Right ventricle myocardium inferior (tissue), 1 donor: ENCODE results near the gene NPPB. TPM values are rescaled to one million over a fixed set of nuclear protein-coding genes. Genes with fewer than 3 reads are reported as not detected.
"Not testable (repeated sequence)": the region's sequence is repeated elsewhere in the genome, so short reads cannot be mapped to it uniquely, and the experiment has no call there.

Experiments
- ATAC-seq: fragments of 200-7000 bp; cut with Tn5 transposase; one replicate; pipeline ENCODE4 v1.9.1; 2020; ENCODE audit warnings: mild to moderate bottlenecking, moderate library complexity
- DNase-seq: peaks from one replicate; pipeline ENCODE4 v3.0.0; 2021; ENCODE audit errors: missing footprints
- intact Hi-C: fragments of 100-400 bp; cut with DNase I; formaldehyde crosslinking; loops from one replicate; pipeline ENCODE4 v1.11.0; 2022
- long read RNA-seq: library from polyadenylated mRNA; unstranded; transcript quantifications from one replicate; pipeline ENCODE4 v2.0.0, GENCODE V29; 2021
- total RNA-seq: library from RNA; stranded (reverse); fragmentation: NEBNext Ultra II Directional; extraction: Animal tissue kit (Norgen Biotek cat#: 25700); gene quantifications from one replicate; pipeline ENCODE4 v1.2.1, GENCODE V29; 2021
- donor health status: DM: no; HTN: yes; CAD: no; lungs with severe emphysema.

The NPPB gene
- total RNA-seq, result 5.1 TPM
- long read RNA-seq, partial matches to known transcripts, result 0 of 2 reads
- long read RNA-seq, other reads (novel, unspliced or antisense), result 0 of 2 reads

DNA sequence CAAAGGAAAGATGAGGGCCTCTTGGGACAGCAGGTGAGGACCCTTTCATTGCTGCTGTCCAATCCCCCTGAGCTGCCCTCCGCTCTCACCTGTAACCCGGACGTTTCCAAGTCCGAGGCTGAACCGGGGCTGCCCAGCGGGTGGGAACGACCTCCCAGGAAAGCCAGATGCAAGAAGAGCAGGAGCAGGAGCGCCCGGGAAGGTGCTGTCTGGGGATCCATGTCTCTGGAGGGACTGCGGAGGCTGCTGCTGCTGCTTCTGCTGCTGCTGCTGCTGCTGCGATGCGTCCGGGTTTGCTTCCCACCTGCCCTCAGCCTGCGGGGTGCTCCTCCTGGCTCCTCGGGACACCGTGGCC, at the start of gene NPPB:
NPPB (minus strand) TSS at position 333 of the 355 bp plus-strand sequence; CDS start at position 221, 112 bp downstream.
- DNase-seq, result no peak
- intact Hi-C loops, result no loop called here
- no peak for ATAC-seq

DNA sequence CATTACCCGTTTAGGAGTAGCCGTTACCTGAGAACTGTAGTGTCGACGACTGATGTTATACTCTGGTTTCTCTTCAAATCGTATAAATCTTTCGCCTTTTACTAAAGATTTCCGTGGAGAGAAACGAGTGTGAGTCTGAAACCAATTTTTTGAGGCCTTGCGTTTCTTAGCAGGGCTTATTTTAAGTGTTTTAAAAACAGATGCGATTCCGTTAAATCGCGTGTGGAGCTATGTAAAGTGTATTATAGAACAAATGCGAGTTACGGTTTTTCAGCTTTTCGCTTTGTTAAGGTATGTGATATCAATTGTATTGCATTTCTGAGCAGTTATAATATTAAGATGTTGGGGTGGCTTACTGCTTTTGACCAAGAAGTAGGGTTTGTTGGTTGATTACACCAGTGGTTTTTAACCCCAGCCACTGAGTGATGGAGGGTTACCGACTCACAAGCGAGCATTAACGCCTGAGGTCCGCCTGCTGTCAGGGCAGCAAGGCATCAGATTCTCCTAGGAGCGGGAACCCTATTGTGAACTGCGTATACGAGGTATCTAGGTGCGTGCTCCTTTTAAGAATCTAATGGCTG, 49.4 kb upstream of the NPPB start:
- peak; percentile 83 for ATAC-seq
- no peak for DNase-seq
- intact Hi-C loops, result loop anchor here (5.0 kb wide), 2 partner anchors 71 to 74 kb away; partner anchors contain the start of gene MFN2

DNA sequence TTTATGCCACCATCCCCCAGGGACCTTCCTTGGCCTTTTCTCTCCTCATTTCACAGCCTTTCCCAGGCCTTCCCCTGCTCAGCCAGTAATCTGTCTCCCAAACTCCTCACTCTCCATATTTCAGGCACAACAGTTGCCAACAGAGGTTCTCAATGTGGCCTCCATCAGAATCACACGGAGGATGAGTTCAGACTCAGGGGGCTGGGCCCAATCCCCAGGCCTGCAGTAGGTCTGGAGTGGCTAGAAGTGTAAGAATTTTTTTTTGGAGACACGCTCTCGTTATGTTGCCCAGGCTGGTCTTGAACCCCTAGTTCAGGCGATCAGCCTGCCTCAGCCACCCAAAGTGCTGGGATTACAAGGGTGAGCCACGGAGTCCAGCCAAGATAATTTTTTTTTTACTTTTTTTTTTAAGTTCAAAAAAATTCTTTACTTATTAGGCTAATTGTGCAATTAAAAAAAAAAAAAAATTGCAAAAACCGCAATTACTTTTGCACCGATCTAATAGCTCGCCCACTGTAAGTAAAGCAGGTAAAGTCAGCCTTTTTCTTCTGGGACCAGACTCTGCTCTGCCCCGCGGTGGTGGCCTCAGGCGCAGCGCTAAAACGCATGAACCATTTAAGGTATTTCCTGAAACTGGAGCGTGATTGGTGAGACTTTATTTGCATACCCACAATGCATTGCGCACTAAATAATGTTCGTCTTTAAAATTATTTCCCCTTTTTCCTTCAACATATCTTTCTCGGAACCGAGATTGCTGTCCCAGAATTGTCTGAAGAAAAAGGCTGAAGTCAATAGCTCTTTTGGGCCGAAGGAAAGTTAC, 48.7 kb upstream of the NPPB start:
- intact Hi-C loops, result loop anchor here (5.0 kb wide), 2 partner anchors 70 to 75 kb away; partner anchors contain the start of gene MFN2
- peak; percentile 91 for DNase-seq
- ATAC-seq, result peak; percentile 91

DNA sequence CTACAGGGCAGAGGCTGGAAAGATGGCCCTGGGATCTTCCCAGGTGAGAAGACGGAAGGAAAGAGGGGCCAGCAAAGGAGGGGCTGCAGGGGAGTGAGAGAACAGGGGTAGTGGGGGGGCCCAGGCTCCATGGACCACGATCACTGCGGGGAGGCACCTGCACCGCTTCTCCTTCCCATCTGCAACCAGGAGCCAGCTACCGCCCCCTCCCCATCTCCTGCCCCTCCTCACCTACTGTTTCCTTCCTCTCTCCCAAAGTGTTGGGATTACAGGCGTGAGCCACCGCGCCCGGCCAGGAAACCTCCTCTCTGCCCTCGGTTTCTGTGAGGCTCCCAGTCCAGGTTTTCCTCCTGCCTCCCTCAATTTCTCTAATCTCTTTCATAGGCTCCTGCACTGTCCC, 48.1 kb upstream of the NPPB start:
- DNase-seq (no peak), ATAC-seq (no peak)
- intact Hi-C loops, result loop anchor here (5.0 kb wide), 2 partner anchors 70 to 75 kb away; partner anchors contain the start of gene MFN2

DNA sequence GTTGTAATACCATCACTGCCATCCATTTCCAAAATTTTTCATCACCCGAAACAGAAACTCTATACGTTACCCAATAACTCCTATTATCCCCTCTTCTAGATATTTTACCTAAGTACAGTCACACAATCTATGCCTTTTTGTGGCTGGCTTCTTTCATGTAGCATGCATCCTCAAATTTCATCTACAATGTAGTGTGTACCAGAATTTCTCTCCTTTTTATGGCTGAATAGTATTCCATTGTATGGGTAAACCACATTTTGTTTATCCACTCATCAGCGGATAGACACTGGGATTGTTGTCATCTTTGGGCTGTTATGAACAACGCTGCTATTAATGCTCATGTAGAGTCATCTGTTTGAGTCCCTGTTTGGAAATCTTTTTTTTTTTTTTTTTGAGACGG, 46.2 kb upstream of the NPPB start:
- DNase-seq (no peak), ATAC-seq (no peak)
- intact Hi-C loops, result loop anchor here (5.0 kb wide), 2 partner anchors 68 to 77 kb away; partner anchors contain the start of gene MFN2

DNA sequence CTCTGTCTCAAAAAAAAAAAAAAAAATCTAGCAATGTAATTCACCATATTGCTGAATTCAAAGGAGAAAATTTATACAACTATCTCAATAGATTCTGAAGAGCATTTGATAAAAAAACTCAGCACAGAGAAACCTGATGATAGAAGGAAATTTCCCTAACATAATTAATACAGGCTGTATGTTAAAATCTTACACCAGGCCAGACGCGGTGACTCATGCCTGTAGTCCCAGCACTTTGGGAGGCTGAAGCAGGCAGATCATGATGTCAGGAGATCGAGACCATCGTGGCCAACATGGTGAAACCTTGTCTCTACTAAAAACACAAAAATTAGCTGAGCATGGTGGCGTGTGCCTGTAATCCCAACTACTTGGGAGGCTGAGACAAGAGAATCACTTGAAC, 45.4 kb upstream of the NPPB start:
- ATAC-seq, intact Hi-C loops, DNase-seq: not testable (repeated sequence)

DNA sequence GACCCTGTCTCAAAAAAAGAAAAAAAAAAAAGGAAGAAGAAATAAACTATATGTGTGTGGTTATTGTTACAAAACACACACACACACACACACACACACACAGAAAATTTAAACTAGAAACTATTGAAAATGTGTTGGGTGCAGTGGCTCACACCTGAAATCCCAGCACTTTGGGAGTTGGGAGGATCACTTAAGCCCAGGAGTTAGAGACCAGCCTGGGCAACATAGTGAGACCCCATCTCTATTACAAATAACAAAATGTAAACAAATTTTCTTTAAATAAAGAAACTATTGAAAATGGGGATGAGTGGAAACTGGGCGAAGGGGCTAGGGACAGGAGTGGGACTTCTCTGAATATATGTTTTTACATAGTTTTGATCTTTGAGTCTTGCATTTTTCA, 44.5 kb upstream of the NPPB start:
- ATAC-seq (no peak), DNase-seq (no peak)
- intact Hi-C loops, result no loop called here

DNA sequence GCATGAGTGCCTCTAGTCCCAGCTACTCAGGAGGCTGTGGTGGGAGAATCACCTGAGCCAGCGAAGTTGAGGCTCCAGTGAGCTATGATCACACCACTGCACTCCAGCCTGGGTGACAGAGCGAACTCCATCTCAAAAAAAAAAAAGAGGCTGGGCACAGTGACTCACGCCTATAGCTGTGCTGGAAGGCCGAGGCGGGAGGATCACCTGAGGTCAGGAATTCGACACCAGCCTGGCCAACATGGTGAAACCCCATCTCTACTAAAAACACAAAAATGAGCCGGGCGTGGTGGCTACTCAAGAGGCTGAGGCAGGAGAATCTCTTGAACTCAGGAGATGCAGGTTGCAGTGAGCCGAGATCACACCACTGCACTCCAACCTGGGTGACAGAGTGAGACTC, 42.7 kb upstream of the NPPB start:
- intact Hi-C loops, ATAC-seq, DNase-seq: not testable (repeated sequence)

DNA sequence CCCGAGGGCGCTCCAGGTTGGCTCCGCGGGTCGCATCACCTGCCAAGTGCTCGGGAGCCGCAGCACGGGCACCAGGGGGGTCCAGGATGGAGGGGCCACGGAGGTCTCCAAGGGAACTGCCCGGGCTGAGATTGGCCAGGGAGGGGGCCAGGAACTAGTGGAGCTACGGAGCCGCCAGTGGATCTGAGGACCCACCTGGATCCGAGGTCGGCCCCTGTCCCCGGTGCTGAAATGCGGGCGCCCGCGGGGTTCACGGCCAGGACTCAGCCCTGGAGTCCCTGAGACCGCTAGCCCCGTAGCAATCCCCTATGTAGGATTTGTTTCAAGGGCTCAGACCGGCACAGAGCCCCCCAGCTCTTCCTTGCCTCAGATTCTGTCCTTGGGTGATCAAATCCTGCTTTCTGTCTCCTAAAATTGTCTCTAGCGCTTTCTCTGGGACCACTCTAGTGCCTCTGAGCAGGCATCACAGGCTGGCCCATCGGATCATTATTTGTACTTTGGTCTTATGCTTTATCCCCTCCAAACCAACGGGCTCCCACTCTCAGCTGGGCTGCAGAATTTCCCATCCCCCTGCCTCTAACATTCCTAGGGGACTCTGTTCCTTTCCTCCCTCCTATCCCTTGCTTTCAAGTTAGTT, 40.2 kb upstream of the NPPB start:
- DNase-seq (no peak), ATAC-seq (no peak)
- intact Hi-C loops, result no loop called here

DNA sequence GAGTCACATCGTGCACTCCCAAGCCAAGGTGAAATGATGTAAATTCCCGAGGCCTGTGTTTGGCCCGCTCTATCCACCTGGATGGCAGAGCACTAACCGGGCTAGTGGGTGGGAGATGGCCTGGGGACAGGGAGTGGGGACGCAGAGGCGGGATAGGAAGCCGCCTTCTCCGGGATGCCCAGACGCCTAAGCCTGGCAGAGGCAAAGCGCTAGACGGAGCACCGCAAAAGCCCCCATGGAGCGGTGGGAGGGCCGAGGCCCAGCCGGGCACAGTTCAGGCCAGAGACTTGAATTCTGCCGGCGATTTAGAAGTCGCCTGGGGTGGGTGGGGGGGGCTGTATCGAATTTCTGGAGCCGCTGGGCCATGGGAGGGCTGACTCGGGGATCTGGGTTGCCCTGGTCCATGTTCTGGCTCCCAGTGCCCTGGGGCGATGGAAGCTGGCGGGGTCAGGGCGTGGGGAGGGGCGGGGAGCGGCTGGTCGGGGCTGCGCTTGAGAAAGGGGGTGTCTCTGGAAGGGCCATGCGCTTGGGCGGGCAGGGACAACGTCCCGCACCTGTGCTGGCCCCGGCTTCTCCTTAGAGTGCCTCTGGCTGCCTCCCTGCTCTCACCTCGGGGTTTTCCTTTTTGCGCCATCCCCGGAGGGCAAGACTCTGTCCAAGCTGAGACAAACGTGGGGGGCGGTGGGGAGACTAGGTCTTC, 39.5 kb upstream of the NPPB start:
- DNase-seq, result no peak
- intact Hi-C loops, result no loop called here
- no peak for ATAC-seq

DNA sequence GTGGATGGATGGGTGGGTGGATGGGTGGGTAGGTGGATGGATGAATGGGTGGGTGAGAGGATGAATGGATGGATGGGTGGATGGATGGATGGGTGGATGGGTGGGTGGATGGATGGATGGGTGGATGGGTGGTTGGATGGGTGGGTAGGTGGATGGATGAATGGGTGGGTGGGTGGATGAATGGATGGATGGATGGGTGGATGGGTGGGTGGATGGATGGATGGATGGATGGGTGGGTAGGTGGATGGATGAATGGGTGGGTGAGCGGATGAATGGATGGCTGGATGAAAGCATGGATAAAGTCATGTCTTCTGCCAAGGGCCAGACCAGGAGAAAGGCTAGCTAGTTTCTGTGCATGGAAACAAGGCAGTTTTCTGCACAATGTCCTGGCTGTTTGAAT, 35.8 kb upstream of the NPPB start:
- intact Hi-C loops, result loop anchor here (1.0 kb wide), 1 partner anchor 53 kb away; no protein-coding TSS in a partner anchor
- DNase-seq, ATAC-seq: not testable (repeated sequence)

DNA sequence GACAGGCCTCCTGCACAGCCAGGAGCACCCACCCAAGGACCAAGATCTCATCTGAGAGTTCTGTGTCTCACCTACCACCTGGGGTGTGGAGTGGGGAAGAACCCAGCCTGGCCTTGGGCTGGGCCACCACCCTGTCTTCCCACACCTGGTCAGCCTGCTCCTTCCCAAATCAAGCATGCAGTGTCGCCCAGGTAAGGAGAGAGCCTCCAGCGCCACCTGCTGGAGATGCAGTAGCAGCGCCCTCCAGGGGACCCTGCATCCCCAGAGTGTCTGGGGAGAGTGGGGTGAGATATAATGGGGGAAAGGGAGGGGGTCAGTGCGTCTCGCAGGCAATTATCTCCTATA, 35.1 kb upstream of the NPPB start:
- ATAC-seq, result peak; percentile 92
- intact Hi-C loops, result loop anchor here (1.0 to 2.0 kb wide), 2 partner anchors 25 to 53 kb away; no protein-coding TSS in a partner anchor
- peak; percentile 88 for DNase-seq

DNA sequence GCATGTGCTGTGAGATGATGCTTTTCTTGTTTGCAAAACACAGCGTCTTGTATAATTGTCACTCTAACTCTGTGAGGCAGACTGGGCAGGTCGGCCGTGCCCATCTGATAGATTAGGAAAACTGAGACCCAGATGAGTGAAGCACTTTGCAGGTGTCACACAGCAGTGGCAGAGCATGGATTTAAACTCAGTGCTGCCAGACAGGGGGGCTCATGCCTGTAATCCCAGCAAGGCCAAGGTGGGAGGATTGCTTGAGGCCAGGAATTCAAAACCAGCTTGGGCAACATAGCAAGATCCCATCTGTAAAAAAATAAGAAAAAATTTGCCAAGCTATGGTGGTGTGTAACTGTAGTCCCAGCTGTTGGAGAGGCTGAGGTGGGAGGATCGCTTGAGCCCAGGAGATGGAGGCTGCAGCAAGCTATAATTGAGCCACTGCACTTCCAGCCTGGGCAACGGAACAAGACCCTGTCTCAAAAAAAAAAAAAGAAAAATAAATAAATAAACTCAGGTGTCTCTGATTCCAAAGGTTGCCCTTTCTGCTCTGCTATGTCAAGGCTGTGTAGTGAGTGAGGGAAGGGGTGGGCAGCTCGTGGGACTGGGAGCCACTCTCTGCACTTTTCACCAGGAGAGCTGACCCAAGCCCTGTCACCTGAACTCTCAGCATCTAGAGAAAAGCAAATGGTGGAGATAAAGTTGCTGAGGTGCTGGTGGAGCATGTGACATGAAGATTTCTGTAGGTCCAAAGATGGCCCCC, 32.9 kb upstream of the NPPB start:
- no peak for DNase-seq
- ATAC-seq, result no peak
- intact Hi-C loops, result loop anchor here (2.0 kb wide), 1 partner anchor 23 kb away; no protein-coding TSS in a partner anchor

DNA sequence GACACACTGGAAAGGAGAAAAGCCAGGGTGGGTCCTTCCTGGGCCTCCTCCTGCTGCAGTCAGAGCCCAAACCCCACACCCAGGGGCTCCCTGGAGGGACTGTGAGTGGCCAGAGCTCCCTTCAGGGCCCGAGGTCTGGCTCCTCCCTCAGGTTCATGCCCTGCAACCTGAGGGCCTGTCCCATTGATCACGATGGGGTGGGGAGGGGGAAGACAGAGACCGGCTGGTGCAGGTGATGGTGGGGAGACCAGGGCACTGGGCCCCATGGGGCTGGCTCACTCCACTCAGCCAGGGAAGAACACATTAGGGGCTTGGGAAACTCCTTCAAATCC, 30.1 kb upstream of the NPPB start:
- ATAC-seq, result no peak
- intact Hi-C loops, result no loop called here
- DNase-seq, result no peak

DNA sequence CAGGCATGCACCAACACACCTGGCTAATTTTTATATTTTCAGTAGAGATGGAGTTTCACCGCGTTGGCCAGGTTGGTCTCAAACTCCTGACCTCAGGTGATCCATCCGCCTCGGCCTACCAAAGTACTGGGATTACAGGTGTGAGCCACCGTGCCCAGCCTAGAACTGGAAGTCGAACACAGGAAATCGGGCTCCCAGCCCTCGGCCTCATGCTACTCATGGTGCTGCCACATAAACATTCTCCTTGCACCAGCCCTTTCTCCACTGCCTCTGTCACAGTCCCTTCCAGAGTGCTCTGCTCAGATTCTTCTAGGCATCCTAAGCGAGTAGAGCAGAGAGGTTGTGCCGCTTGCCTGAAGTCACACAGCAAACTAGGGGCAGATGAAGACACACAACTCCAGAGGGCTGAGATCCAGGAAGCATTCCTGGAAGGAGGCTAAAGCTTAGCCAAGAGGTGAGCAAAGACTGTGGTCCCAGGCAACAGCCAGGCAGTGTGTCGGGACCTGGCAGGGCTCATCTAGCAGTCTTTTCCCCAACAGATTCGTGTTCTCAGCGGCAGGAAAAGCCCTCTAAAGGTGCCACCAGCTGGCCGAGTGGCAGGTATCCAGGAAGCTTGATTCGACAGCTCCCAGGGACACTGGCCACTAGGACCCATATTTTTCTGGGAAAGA, 29.6 kb upstream of the NPPB start:
- no peak for ATAC-seq
- DNase-seq, result no peak
- intact Hi-C loops, result no loop called here

DNA sequence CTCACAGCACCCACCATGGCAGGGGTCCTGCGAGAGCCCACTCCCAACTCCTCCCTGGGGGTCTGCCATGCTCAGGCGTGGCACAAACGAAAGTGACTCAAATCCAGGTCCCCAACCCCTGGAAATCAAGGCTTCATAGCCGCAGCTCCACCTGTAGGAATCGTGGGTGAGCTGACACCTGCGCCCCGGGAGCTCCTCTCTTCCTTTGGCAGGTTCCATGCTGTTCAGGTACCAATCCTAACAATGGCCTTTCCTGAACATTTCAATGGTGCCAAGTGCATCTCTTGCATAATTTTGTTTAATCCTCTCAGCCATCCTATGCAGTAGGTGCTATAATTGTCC, 28.9 kb upstream of the NPPB start:
- ATAC-seq (no peak), DNase-seq (no peak)
- intact Hi-C loops, result no loop called here

DNA sequence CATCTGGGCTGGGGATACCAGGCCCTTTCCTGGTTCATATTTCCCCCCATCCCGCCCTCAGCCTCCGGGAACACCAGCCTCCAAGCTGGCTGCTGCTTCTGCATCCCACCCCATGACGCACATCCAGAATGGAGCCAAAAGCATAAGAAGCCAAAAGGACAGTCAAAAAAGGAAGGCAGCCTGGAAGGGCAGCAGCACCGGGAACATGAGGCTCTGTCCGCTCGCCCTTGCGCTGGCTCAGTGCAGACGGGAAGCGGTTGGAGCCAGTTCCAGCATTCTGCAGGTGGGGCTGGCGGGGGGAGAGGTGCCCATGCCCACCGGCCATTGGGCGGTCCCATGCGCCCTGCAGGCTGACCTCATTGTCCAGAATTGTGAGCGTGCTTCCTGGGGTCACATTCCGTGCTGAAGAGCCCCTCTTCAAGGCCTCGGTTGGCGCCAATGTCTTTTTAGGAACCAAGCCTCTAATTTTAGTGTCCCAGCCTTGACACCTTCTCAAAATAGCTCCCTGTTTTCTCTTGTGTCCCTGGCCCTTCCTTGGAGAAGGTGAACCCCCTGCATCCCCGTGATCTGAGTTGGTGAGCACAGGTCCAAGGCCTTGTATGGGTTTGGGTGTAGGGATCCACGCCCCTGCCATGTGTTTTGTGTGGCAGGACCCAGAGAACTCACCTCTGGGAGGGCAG, 28.4 kb upstream of the NPPB start:
- DNase-seq (peak; percentile 82), ATAC-seq (peak; percentile 78)
- intact Hi-C loops, result no loop called here
